Smooth muscle cell (in vitro differentiated cells): ENCODE results near the gene POLE2. TPM values are rescaled to one million over a fixed set of nuclear protein-coding genes. Genes with fewer than 3 reads are reported as not detected.

Source experiments
- DNase-seq: peaks from one replicate; lab custom pipeline; 2025; ENCODE audit not compliant: unreplicated experiment; lab: John Stamatoyannopoulos, UW
- H2AFZ ChIP-seq: fragments of 200-600 bp; sonication (generic); 2 replicates; pipeline ENCODE4 v1.6.0; 2016; ENCODE audit warnings: antibody characterized with exemption, low read depth, mild to moderate bottlenecking
- H3F3A ChIP-seq: fragments of 200-600 bp; sonication (generic); 2 replicates; pipeline ENCODE4 v1.6.0; 2017; ENCODE audit warnings: antibody characterized with exemption, low read depth
- H3K27ac ChIP-seq: fragments of 200-600 bp; sonication (generic); 2 replicates; pipeline ENCODE4 v1.5.1; 2016; ENCODE audit warnings: low read depth, mild to moderate bottlenecking
- H3K27me3 ChIP-seq: fragments of 200-600 bp; sonication (generic); 2 replicates; pipeline ENCODE4 v1.6.1; 2016; ENCODE audit warnings: low read depth, mild to moderate bottlenecking
- H3K36me3 ChIP-seq: fragments of 200-600 bp; sonication (generic); 2 replicates; pipeline ENCODE4 v1.5.1; 2016; ENCODE audit warnings: low read depth
- H3K4me1 ChIP-seq: fragments of 200-600 bp; sonication (generic); 2 replicates; pipeline ENCODE4 v1.5.1; 2016; ENCODE audit warnings: low read depth
- H3K4me2 ChIP-seq: fragments of 200-600 bp; sonication (generic); 2 replicates; pipeline ENCODE4 v1.6.0; 2016; ENCODE audit warnings: mild to moderate bottlenecking
- H3K4me3 ChIP-seq: fragments of 200-600 bp; sonication (generic); 2 replicates; pipeline ENCODE4 v1.5.1; 2016; ENCODE audit warnings: mild to moderate bottlenecking
- H3K79me2 ChIP-seq: fragments of 200-600 bp; sonication (generic); 2 replicates; pipeline ENCODE4 v1.6.0; 2016; ENCODE audit warnings: low read depth, mild to moderate bottlenecking
- H3K9ac ChIP-seq: fragments of 200-600 bp; sonication (generic); 2 replicates; pipeline ENCODE4 v1.6.0; 2016; ENCODE audit warnings: low read depth
- H3K9me3 ChIP-seq: fragments of 200-600 bp; sonication (generic); replicated peaks from 2 replicates; pipeline ENCODE4 v1.5.1; 2016; ENCODE audit warnings: low read depth
- H4K20me1 ChIP-seq: fragments of 200-600 bp; sonication (generic); 2 replicates; pipeline ENCODE4 v1.6.0; 2016; ENCODE audit warnings: low read depth
- WGBS: methylation state at CpG from one replicate; pipeline ENCODE4 v1.1.7; 2016; ENCODE audit warnings: low lambda C conversion rate; 5-methylcytosine and 5-hydroxymethylcytosine counted together
- polyA plus RNA-seq: library from polyadenylated mRNA; unstranded; fragments of >200 nt; fragmentation: Nextera tagmentation; extraction: Ambion mirVana; gene quantifications from 2 replicates; pipeline ENCODE4 v1.2.1, GENCODE V29; 2016
- total RNA-seq: library from RNA; depleted of rRNA; stranded (reverse); fragments of >200 nt; gene quantifications from 2 replicates; pipeline ENCODE4 v1.2.3, GENCODE V29; 2014
- TF ChIP-seq, protein P1 (sequence below): fragments of 200-600 bp; sonication (generic); IDR thresholded peaks from 2 replicates; pipeline ENCODE4 v1.5.1; 2017; ENCODE audit warnings: borderline replicate concordance, mild to moderate bottlenecking, antibody characterized with exemption; ENCODE audit not compliant: insufficient read depth, poor library complexity, severe bottlenecking

POLE2 gene
- total and polyA plus RNA-seq, 2 experiments from 2014 or later, result 7.5 to 9.6 TPM

DNA sequence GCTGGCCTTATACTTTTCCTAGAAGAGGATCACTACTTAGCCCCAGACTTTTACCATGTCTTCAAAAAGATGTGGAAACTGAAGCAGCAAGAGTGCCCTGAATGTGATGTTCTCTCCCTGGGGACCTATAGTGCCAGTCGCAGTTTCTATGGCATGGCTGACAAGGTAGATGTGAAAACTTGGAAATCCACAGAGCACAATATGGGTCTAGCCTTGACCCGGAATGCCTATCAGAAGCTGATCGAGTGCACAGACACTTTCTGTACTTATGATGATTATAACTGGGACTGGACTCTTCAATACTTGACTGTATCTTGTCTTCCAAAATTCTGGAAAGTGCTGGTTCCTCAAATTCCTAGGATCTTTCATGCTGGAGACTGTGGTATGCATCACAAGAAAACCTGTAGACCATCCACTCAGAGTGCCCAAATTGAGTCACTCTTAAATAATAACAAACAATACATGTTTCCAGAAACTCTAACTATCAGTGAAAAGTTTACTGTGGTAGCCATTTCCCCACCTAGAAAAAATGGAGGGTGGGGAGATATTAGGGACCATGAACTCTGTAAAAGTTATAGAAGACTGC lies 65.9 kb downstream of the POLE2 start:
- Histone ChIP-seq H2AFZ (no peak overlapping the region), H4K20me1 (peaks cover 54% of the 10 kb centered on the region), H3F3A (peaks cover 23% of the 10 kb centered on the region), H3K4me3 (peak overlapping the region; percentile 91), H3K4me1 (peaks cover 36% of the 10 kb centered on the region), H3K9ac (peak overlapping the region; percentile 40), H3K79me2 (peaks cover 63% of the 10 kb centered on the region), H3K9me3 (no peaks in the 10 kb centered on the region), H3K27ac (no peak overlapping the region), H3K27me3 (no peaks in the 10 kb centered on the region), H3K36me3 (peaks cover 2% of the 10 kb centered on the region), H3K4me2 (peak overlapping the region; percentile 98)
- 72% methylated on average over 3 of the region's 3 CpGs for WGBS
- TF ChIP-seq, protein P1, sequence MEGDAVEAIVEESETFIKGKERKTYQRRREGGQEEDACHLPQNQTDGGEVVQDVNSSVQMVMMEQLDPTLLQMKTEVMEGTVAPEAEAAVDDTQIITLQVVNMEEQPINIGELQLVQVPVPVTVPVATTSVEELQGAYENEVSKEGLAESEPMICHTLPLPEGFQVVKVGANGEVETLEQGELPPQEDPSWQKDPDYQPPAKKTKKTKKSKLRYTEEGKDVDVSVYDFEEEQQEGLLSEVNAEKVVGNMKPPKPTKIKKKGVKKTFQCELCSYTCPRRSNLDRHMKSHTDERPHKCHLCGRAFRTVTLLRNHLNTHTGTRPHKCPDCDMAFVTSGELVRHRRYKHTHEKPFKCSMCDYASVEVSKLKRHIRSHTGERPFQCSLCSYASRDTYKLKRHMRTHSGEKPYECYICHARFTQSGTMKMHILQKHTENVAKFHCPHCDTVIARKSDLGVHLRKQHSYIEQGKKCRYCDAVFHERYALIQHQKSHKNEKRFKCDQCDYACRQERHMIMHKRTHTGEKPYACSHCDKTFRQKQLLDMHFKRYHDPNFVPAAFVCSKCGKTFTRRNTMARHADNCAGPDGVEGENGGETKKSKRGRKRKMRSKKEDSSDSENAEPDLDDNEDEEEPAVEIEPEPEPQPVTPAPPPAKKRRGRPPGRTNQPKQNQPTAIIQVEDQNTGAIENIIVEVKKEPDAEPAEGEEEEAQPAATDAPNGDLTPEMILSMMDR, result no peak
- DNase-seq, result no peak

DNA sequence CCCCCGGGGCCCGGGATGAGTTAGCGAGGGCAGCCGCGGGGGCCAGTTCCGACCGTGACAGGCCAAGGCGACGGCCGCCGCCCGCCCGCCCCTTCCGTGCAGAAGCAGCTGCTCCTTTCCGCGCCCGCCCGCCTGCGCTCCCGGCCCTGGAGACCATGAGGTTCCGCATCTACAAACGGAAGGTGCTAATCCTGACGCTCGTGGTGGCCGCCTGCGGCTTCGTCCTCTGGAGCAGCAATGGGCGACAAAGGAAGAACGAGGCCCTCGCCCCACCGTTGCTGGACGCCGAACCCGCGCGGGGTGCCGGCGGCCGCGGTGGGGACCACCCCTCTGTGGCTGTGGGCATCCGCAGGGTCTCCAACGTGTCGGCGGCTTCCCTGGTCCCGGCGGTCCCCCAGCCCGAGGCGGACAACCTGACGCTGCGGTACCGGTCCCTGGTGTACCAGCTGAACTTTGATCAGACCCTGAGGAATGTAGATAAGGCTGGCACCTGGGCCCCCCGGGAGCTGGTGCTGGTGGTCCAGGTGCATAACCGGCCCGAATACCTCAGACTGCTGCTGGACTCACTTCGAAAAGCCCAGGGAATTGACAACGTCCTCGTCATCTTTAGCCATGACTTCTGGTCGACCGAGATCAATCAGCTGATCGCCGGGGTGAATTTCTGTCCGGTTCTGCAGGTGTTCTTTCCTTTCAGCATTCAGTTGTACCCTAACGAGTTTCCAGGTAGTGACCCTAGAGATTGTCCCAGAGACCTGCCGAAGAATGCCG lies 66.7 kb downstream of the POLE2 start:
- H3K27me3 ChIP-seq, result no peaks in the 10 kb centered on the region
- no peak for DNase-seq
- 8% methylated on average over 30 of the region's 65 CpGs for WGBS

DNA sequence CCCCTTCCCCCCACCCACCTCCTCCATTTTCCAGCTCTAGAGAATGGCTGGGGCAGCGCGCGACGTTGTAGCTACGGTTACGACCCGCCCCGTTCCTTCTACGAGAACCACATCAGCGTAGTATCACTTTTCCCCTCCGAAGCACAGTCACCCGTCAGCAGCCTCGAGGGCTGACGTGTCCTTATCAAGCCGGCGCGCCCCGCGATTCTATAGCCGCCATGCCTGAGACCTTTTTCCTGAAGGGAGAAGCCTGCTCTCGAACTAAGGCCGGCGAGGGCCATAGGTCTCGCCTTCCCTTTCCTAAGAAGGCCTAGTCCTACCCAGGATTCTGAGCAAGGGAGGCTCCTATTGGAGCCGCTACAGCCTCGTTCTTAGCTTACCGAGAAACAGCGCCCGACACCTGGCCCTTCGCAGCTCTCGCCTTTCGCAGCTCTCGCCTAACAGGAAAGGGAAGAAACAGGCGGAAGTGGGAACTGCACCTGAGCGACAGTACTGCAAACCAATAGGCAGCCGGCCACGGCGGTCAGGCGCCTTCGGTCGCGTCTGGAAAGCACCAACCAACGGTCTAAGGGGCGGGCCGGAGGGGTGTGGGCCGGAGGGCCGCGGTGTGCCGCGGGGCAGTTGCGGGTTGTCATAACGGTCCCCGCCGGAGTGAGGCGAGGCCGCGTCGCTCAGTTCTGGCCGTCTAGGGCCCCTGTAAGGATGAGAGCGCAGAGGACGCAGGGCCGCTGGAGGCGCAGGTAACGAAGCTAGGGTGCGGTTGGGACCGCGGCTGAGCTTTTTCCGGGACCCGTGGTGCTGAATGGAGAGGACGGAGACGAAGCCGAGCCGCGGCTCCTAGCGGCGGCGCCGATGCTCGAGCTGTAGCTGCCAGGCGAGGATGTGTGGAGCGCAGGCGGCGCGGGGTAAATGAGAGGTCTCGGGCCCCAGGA lies 67.6 kb downstream of the POLE2 start, which contains the start of the genes MGAT2 and RPL36AL:
Gene MGAT2, plus strand, starts transcription at position 618 of the 932 bp plus-strand sequence. CDS start 470 bp downstream, outside the sequence.
Gene RPL36AL, minus strand, starts transcription at position 445 of the 932 bp plus-strand sequence. CDS start 1,522 bp downstream, outside the sequence.
- Histone ChIP-seq H3F3A (peaks cover 19% of the 10 kb centered on the region), H4K20me1 (peaks cover 58% of the 10 kb centered on the region), H3K4me2 (peak within 1 kb of the TSS; percentile 98)

More for the DNA sequence above, 66.7 kb downstream of the POLE2 start:
- Histone ChIP-seq H3F3A (peaks cover 23% of the 10 kb centered on the region), H3K79me2 (peaks cover 63% of the 10 kb centered on the region), H3K4me2 (peak overlapping the region; percentile 98), H2AFZ (peak overlapping the region; percentile 76), H3K9me3 (no peaks in the 10 kb centered on the region), H3K9ac (peak overlapping the region; percentile 95), H3K4me1 (peaks cover 36% of the 10 kb centered on the region), H4K20me1 (peaks cover 58% of the 10 kb centered on the region), H3K36me3 (no peaks in the 10 kb centered on the region), H3K4me3 (peak overlapping the region; percentile 91), H3K27ac (peak overlapping the region; percentile 96)
- TF ChIP-seq, protein P1, result no peak

More for the DNA sequence above, 67.6 kb downstream of the POLE2 start, which contains the start of the genes MGAT2 and RPL36AL:
- Histone ChIP-seq H3K79me2 (peaks cover 63% of the 10 kb centered on the region), H3K27me3 (no peaks in the 10 kb centered on the region), H3K27ac (peak within 1 kb of the TSS; percentile 96), H3K9ac (peak within 1 kb of the TSS; percentile 95), H3K4me1 (peaks cover 36% of the 10 kb centered on the region), H3K4me3 (peak within 1 kb of the TSS; percentile 91), H2AFZ (peak within 1 kb of the TSS; percentile 76), H3K9me3 (no peaks in the 10 kb centered on the region), H3K36me3 (no peaks in the 10 kb centered on the region)
- TF ChIP-seq, protein P1, result peak; percentile 22
- peak; percentile 90 for DNase-seq
- WGBS, result under 1% methylated on average over 73 of the region's 85 CpGs
